OCI-LY1 (cell line): Measurements from ENCODE around the gene TERT.

ENCODE experiments used
- H2AFZ ChIP-seq: fragments of 200-600 bp; sonication (generic), shearing (Covaris generic); 2 replicates; pipeline ENCODE4 v1.6.0; 2014; ENCODE audit warnings: antibody characterized with exemption, mild to moderate bottlenecking, low read length
- H3F3A ChIP-seq: fragments of 200-600 bp; sonication (generic), shearing (Covaris generic); 2 replicates; pipeline ENCODE4 v1.6.0; 2014; ENCODE audit warnings: mild to moderate bottlenecking, antibody characterized with exemption, low read length, moderate library complexity; ENCODE audit not compliant: insufficient read depth
- H3K27ac ChIP-seq: fragments of 200-600 bp; sonication (generic); 2 replicates; pipeline ENCODE4 v1.5.1; 2014; ENCODE audit warnings: low read length, mixed run types, mild to moderate bottlenecking, low read depth; ENCODE audit not compliant: poor library complexity, severe bottlenecking
- H3K27me3 ChIP-seq: fragments of 200-600 bp; sonication (generic); 2 replicates; pipeline ENCODE4 v1.6.0; 2014; ENCODE audit warnings: antibody characterized with exemption, mild to moderate bottlenecking, low read length, moderate library complexity; ENCODE audit not compliant: insufficient read depth
- H3K36me3 ChIP-seq: fragments of 200-600 bp; sonication (generic); 2 replicates; pipeline ENCODE4 v1.6.1; 2014; ENCODE audit warnings: mild to moderate bottlenecking, antibody characterized with exemption, low read length, moderate library complexity, mixed read lengths; ENCODE audit not compliant: insufficient read depth
- H3K4me1 ChIP-seq: fragments of 200-600 bp; sonication (generic); 2 replicates; pipeline ENCODE4 v1.5.1; 2014; ENCODE audit warnings: mild to moderate bottlenecking, low read length, moderate library complexity; ENCODE audit not compliant: insufficient read depth, severe bottlenecking
- H3K4me2 ChIP-seq: fragments of 200-600 bp; sonication (generic), shearing (Covaris generic); 2 replicates; pipeline ENCODE4 v1.6.1; 2014; ENCODE audit warnings: low read length
- H3K4me3 ChIP-seq: fragments of 200-600 bp; sonication (generic); 2 replicates; pipeline ENCODE4 v1.5.1; 2014; ENCODE audit warnings: low read length, low read depth, mild to moderate bottlenecking, mixed read lengths; ENCODE audit not compliant: poor library complexity, severe bottlenecking
- H3K79me2 ChIP-seq: fragments of 200-600 bp; shearing (Covaris generic); 2 replicates; pipeline ENCODE4 v1.6.1; 2016; ENCODE audit warnings: mixed run types, low read length, mixed read lengths; ENCODE audit not compliant: insufficient read depth
- H3K9ac ChIP-seq: fragments of 200-600 bp; sonication (generic), shearing (Covaris generic); 2 replicates; pipeline ENCODE4 v1.6.1; 2014; ENCODE audit warnings: mild to moderate bottlenecking, low read length, mixed read lengths
- H3K9me2 ChIP-seq: fragments of 200-600 bp; sonication (generic), shearing (Covaris generic); 2 replicates; pipeline ENCODE4 v1.6.1; 2014; ENCODE audit warnings: low read depth, mild to moderate bottlenecking, low read length, mixed read lengths
- H3K9me3 ChIP-seq: fragments of 200-600 bp; shearing (Covaris generic); 2 replicates; pipeline ENCODE4 v1.6.1; 2014; ENCODE audit warnings: low read length, mixed read lengths
- H4K20me1 ChIP-seq: fragments of 200-600 bp; sonication (generic), shearing (Covaris generic); 2 replicates; pipeline ENCODE4 v1.6.0; 2016; ENCODE audit warnings: mild to moderate bottlenecking, low read length; ENCODE audit not compliant: insufficient read depth
- CTCF ChIP-seq: fragments of 200-600 bp; sonication (generic), shearing (Covaris generic); IDR thresholded peaks from 2 replicates; pipeline ENCODE4 v1.5.1; 2017; ENCODE audit warnings: mild to moderate bottlenecking, antibody characterized with exemption, low read length, moderate library complexity, mixed read lengths
- EZH2 ChIP-seq: fragments of 200-600 bp; sonication (generic), shearing (Covaris generic); IDR thresholded peaks from 2 replicates; pipeline ENCODE4 v1.8.0; 2017; ENCODE audit warnings: borderline replicate concordance, mixed run types, mild to moderate bottlenecking, antibody characterized with exemption, low read length, moderate library complexity, mixed read lengths

The TERT gene

GRCh38 chr5:1216918-1217295 is 78.0 kb downstream of the TERT start:
- no peaks in the 10 kb centered on the region; the same call in 1 of the 2 replicates for H3K27me3 ChIP-seq
- TF ChIP-seq EZH2 (no peak), CTCF (no peak)
- H3K9me3 ChIP-seq = no peaks in the 10 kb centered on the region
- no peaks in the 10 kb centered on the region for H3K36me3 ChIP-seq
- H3K4me2 ChIP-seq = no peak overlapping the region
- H3K27ac ChIP-seq = no peak overlapping the region
- no peaks in the 10 kb centered on the region for H3K79me2 ChIP-seq
- H3F3A ChIP-seq = no peaks in the 10 kb centered on the region
- no peaks in the 10 kb centered on the region for H3K9me2 ChIP-seq
- no peak overlapping the region for H3K9ac ChIP-seq
- H2AFZ ChIP-seq = no peak overlapping the region
- H3K4me1 ChIP-seq = no peaks in the 10 kb centered on the region
- H4K20me1 ChIP-seq = no peaks in the 10 kb centered on the region
- no peak overlapping the region for H3K4me3 ChIP-seq

GRCh38 chr5:1216211-1216917 is 78.5 kb downstream of the TERT start:
- no peaks in the 10 kb centered on the region for H3K9me3 ChIP-seq
- no peak overlapping the region for H3K9ac ChIP-seq
- TF ChIP-seq EZH2 = no peak
- no peak for TF ChIP-seq CTCF
- no peaks in the 10 kb centered on the region for H3K36me3 ChIP-seq
- no peaks in the 10 kb centered on the region for H3K4me1 ChIP-seq
- no peaks in the 10 kb centered on the region for H3K79me2 ChIP-seq
- H3K9me2 ChIP-seq = no peaks in the 10 kb centered on the region
- H3K4me2 ChIP-seq = no peak overlapping the region
- H4K20me1 ChIP-seq = no peaks in the 10 kb centered on the region
- no peaks in the 10 kb centered on the region; the same call in 1 of the 2 replicates for H3K27me3 ChIP-seq
- H3K27ac ChIP-seq = no peak overlapping the region
- no peak overlapping the region for H2AFZ ChIP-seq
- H3K4me3 ChIP-seq = no peak overlapping the region
- H3F3A ChIP-seq = no peaks in the 10 kb centered on the region

- no peak overlapping the region for H3K9ac ChIP-seq
- H3K27ac ChIP-seq = no peak overlapping the region
- no peaks in the 10 kb centered on the region for H3K9me3 ChIP-seq
- H3K4me2 ChIP-seq = no peak overlapping the region
- H2AFZ ChIP-seq = no peak overlapping the region
- no peaks in the 10 kb centered on the region; the same call in 1 of the 2 replicates for H3K27me3 ChIP-seq
- H3K36me3 ChIP-seq = no peaks in the 10 kb centered on the region
- no peaks in the 10 kb centered on the region for H3K9me2 ChIP-seq
- no peaks in the 10 kb centered on the region for H4K20me1 ChIP-seq
- no peak overlapping the region for H3K4me3 ChIP-seq
- TF ChIP-seq CTCF (no peak), EZH2 (no peak)
- no peaks in the 10 kb centered on the region for H3K79me2 ChIP-seq
- H3K4me1 ChIP-seq = no peaks in the 10 kb centered on the region
- no peaks in the 10 kb centered on the region for H3F3A ChIP-seq
Observed at GRCh38 chr5:1215320-1216096, 79.4 kb downstream of the TERT start.
